Glomerular visceral epithelial cell (primary cell): ENCODE data around the gene ITPKB.
"Not testable (repeated sequence)": the region's sequence is repeated elsewhere in the genome, so short reads cannot be mapped to it uniquely, and the experiment has no call there.

Source experiments
- DNase-seq: peaks from one replicate; pipeline ENCODE4 v3.0.0-alpha.2; 2016; ENCODE audit errors: extremely low spot score

ITPKB gene

DNA sequence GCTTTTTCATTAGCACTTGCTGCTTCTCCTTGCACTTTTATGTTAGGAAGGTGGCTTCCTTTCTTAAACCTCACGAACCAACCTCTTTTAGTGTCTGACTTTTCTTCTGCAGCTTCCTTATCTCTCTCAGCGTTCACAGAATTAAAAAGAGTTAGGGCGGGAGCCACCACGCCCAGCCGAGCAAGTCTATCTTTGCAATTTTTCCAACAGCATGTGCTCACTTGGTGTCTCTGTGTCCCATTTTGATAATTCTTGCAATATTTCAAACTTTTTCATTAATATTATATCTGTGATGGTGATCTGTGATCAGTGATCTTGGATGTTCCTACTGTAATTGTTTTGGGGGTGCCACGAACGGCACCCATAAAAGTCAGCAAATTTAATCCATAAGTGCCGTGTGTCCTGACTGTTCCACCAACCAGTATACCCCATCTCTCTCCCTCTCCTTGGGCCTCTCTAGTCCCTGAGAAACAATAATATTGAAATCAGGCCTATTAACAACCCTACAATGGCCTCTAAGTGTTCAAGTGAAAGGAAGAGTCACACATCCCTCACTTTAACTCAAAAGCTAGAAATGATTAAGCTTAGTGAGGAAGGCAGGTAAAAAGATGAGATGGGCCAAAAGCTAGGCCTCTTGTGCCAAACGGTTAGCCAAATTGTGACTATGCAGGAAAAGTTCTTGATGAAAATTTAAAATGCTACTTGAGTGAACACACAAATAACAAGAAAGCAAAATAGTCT is 15.9 kb upstream of the ITPKB start:
- DNase-seq: no peak

DNA sequence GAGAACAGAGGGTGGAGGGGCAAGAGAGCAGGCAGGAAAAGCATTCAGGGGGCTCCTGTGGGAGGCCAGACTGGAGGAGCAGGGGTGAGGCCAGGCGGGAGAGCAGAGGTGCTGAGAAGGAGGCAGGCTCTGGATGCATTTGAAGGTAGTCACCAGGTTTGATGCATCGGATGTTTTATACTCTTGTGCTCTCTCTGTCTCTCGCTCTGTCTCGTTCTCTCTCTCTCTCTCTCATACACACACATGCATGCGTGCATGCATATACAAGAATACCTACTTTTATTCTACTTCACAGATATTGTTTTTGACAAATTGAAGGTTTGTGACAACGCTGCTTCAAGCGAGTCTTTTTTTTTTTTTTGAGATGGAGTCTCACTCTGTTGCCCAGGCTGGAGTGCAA is 15.0 kb upstream of the ITPKB start:
- DNase-seq: no peak

DNA sequence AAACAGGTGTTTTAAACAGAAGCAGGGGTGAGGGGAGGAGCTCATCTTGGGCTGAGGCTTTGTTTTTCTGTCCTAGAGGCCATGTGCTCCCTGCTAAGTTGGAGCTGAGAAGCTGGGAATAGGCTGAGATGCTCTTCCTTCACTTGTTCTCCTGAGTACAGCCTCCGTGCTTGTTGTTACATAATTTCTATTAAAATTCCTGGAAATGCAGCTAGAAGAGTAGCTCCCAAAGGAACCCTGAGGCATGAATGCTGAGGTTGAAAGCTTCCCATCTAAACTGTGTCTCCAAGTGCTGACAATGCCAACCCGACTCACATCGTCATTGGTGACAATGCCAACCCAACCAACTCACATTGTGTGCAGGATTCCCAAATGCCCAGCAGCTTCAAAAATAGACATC is 12.6 kb upstream of the ITPKB start:
- no peak for DNase-seq

DNA sequence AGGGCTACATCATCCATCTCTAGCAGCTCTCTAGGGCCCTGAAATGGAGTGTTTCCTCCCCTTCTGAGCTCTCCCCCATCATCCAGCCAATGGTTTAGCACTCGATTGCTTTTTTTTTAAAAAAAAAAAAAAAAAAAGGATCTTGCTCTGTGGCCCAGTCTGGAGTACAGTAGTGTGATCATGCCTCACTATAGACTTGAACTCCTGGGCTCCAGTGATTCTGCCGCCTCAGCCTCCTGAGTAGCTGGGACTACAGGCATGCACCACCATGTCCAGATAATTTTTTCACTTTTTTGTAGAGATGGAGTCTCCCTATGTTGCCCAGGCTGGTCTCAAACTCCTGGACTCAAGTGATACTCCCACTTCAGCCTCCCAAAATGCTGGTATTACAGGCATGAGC is 12.1 kb upstream of the ITPKB start:
- no peak for DNase-seq

DNA sequence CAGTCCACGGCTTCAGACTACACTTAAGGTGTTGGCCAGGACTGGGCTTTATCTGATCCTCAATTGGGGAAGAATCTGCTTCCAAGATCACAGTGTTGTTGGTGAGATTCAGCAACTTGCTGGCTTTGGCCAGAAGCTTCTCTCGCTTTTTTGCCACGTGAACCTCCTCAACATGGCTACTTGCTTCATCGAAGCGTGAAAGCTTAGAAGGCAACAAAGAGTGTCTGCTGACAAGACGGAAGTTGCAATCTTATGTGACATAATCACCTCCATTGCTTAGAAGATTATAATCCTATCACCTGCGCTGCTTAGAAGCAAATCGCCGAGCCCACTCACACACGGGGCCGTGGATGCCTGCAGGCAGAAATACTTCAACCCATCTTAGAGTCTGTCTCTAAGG is 10.4 kb upstream of the ITPKB start:
- no peak for DNase-seq

DNA sequence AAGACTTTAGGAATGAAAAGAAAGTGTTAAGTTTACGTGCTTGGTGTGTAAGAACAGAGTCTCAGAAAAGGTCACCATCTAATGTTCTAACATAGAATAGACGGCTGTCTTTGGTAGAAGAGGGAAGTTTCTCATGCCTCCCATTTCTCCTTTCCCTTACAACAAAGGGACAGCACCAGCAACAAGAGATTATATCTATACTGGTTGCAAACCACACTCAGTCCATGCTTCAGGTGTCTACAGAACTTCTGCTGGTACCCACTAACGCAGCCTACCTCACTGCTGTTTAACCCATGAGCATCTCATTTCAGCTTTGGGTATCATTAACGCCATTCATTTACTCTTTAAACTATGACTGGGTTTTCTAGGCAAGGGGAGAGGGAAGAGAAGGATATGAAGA is 9.2 kb upstream of the ITPKB start:
- no peak for DNase-seq

DNA sequence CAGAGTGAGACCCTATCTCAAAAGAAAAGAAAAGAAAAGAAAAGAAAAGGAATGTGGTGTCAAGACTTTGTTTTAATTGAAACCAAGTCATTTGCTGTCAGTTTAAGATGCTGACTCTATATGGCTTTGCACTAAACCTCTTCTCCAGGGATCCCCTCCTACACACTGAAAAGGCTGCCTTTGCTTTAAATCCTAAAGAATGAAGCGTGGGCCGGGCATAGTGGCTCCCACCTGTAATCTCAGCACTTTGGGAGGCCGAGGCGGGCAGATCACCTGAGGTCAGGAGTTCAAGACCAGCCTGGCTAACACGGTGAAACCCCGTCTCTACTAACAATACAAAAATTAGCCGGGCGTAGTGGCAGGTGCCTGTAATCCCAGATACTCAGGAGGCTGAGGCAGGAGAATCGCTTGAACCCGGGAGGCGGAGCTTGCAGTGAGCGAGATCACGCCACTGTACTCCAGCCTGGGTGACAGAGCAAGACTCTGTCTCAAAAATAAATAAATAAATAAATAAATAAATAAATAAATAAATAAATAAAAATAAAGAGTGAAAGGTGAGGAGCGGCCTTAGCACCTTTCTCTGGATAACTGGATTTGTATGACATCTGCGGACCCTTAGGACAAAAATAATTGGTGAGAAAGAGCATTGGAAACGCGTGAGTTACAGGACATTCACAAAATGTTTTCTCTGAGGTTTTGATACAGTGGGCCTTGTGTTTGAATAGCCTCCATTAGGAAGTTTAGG is 8.6 kb upstream of the ITPKB start:
- DNase-seq: not testable (repeated sequence)

DNA sequence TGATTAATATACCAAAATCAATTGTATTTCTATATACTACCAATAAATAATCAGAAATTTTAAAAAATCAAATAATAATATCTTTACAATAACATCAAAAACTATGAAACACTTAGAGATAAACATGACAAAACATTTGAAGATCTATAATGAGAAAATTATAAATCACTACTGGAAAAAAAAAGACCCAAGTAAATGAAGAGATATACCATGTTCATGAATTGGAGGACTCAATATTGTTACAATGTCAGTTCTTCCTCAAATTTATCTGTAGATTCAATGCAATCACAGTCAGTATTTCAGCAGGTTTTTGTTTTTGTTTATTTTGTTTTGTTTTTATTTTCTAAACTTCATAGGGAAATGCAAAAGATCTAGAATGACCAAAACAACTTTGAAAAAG is 4.2 kb upstream of the ITPKB start:
- no peak for DNase-seq

DNA sequence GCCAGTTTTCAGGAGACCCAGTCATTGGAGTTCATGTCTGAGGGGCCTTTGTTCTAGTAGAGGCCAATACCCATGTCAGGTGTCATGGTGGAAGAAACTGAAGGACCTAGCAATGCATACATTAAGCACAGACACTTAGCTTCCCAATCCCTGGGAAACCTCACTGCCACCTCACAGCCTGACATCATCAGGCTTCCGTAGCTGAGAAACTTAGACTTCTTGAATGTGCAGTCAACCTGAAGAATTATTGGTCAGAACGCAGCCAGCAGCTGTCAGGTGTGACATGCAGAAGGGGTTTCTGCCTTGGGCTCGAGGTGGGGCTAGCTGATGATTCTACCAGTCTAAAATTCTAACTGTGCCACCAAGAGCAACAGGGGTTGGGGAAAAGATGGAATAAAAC is 1.9 kb upstream of the ITPKB start:
- peak; percentile 40 for DNase-seq

DNA sequence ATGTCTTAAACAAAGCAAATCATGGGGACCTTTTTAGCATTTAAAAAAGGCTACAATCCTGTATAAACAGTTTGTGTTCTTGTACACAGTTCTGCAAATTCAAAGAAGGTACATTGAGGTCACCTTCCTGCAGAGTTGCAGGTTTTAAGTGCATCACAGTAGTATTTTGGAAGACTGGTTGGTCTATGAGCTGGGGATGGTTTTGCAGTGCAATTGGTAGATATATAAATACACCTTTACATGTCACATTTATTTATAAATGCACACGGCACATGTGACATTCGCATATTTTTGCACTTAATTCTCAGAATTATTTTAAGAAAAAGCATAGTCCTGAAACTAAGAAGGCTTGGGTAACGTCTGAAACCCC is 599 bp upstream of the ITPKB start:
- DNase-seq: no peak

DNA sequence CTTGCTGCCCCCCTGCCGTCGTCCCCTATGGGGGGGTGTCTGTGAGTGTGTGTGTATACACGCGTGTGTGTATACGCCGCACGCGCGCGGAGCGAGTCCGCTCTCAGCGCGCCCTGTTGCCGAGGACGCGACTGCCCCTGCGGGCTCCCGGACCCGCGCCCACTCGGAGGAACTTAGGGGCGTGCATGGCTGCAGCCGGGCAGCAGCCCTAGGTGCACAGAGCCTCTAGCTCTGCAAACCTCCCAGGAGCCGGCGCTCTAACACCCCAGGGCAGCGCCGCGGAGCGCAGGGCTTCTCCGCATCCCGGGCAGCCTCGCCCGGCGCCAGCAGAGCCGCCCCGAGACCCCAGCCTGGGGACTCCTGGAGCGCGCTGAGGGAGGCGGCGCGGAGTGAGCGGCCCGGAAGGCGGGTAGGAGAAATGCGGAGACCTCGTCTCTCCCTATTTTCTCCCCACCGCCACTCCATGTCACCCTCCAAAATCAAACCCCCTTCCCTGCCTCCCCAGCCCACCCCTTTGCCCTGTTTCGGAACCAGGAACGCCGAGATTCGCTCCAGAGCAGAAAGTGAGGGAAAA is 574 bp downstream of the ITPKB start:
- peak; percentile 30 for DNase-seq

DNA sequence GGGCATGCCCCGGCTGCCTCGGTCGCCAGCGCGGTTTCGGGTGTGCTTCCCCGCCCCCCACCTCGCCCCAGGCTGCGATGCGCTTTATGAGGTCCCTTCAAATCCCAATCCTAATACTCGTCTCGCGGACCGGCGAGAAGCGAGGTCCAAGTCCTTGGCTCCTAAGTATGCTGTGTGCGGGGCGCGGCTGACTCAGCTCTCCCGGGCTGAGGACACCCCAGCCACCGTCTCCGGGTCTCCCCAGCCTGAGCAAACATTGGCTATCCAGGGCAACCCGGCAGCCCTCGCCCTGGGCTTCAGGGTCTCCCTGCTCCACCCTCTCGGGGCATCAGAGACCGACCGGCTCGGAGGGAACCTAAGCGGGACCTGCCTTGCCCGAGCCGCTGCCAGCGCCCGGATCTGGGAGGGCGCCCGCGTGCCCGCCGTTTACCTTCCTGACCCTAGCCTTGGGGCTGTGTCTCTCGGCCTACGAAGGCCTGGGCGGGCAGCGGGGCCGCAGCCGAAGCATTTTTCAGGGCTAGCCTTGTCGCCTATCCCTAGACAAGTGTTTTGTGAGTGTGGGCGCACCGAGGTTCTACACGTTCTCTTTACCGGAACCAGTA is 1.2 kb downstream of the ITPKB start:
- peak; percentile 33 for DNase-seq

DNA sequence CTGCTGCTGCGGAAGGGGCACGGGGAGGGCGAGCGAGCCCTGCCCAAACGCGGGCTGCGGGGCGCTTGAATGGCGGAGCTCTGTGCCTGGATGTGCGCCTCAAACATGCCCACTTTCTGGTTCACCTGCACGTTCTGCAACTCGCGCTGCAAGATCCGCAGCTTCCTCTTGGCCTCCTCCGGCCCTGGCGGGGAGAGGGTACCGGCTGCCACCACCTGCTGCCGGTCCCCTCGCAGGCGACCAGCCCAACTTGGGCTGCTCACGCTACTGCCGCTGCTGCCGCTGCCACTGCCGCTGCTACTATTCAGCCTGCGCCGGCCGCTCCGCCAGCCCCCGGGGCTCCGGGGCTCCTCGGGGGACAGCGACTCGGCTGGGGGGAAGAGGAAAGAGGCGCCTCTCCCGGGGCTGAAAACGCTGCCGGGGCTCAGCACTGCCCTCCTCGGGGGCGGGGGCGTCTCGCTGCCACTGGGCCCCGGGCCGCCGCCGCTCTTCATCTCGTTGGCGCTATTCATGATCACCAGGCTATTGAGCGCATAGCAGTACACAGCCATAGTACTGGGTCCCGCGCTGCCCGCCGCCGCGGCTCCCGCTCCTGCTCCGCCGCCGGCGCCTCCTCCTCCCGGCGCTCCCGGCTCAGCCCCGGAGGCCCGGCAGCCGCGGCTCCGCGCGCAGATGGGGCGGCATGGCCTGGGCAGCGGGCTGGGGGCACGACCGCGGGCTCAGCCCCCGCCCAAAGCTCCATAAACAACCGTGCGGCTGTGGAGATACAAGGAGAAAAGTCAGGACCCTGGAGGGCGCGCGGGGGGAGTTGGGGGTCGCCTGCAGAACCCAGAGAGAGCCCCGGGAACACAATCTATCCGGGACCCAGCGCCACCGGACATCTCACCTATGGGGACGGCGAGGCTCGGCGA is 1.9 kb downstream of the ITPKB start:
- DNase-seq: no peak

DNA sequence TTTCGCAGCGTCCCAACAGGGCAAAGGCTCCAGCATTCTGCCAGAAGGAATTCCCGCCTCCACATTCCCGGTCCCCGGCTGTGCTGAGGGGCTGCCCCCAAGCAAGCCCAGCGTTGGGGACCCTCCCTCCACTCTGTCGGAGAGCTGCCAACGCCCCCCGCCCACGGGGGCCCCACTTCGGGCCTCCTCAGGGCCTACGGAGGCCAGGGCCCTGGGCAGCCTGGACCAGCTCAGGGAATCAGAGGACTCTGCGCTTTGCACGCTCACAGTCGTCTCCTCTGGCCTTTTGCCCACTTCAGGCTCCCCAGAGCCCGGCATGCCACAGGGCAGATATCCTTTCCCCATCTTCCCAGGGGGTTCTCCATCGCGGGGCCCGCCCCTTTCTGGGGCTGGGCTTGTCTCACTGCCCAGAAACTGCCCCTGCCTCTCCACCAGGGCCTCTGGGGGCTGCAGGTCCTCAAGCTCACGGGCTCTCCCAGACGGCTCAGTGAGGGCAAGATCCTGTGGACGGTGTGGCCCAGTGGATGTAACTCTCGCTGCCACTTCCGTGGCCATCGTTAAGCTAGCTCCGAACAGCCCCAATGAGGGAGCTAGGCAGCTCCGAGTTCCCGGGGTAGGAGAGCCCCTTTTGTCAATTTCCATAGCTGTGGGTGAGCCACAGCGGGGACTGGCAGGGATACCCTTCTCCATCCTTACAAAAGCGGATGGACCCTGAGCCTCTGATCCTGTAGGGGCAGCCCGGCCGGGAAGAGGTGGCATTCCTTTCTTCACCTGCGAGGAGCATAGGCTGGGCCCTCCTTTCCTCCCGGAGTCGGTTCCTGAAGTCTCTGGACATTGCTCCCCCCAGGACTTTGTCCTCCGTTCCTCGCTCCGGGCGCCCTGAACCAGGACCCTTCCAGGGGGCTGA is 2.8 kb downstream of the ITPKB start:
- no peak for DNase-seq

DNA sequence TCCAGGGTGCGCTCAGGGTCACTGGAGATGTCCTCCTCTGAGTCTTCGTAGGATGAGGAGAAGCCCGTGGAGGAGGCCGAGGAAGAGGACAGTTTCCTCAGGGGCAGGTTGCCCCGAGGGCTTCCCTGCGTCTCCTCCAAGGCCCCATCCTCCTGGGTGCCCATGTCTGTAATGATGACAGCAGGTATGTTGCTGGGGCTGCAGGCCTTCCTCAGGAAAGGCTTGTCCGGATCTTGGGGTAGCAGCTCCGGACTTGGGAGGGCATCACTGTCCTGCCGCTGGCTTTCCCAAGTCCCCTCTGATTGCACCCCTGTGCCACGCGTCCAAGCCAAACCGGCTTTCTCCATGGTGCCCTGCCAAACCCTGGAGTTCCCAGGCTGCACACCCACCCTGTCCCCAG is 3.5 kb downstream of the ITPKB start:
- no peak for DNase-seq

DNA sequence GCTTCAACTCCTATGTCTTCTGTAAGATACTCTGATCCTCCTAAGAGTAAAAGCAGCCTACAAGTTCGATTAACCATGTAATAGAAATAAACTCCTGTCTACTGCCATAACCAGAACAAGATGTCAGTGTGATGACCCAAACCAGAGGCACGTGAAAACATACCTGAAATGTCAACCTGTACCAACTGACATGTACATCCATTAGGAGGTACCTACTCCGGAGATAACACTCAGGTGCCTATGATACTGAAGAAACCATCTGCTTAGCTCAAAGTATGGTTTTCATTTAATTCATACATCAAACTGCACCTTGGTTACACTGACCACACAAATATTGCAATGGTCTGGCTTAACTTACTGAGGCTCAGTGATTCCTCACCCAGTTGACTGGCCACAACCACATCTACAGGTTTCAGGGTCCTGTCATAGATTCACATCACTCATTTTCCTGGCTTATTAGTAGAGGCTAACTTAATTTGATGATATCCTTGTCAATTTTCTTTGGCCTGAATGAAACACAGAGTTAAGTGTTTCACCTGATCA is 4.4 kb downstream of the ITPKB start:
- no peak for DNase-seq

DNA sequence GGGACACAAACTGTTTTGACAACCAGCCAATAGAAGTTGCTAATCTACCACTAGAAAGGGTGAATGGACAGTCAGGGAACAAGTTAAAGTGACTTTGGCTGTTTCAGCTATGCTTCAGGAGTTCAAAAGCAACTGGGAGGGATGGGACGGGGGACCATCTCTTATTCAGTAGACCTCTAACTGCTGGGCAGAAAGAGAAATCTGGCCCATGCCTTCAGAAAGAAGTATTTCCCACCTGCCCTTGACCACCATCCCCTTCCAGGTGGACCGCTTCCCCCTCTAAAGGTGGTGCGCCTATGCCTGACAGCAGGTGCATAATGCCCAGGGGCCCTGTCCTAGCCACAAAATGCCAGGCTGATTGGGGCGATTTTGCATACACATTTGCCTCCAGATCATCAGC is 5.2 kb downstream of the ITPKB start:
- DNase-seq: no peak

DNA sequence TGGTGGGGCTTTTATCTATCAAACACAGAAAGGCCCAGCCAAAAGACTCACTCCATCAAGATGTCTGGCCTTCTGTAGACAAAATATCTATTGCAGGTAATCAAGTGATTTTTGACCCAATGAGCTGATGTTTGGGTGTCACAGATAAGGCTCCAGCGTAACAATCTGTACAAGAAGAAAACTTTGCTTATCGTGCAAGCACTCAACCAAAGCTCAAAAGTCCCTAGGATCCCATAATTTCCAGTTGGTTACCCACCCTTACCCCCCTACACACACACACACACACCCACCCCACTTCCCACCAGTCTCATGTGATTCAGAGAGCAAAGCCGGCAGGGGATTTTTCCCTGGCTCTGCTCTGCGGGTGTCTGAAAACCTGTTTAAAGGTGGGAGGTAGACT is 5.8 kb downstream of the ITPKB start:
- no peak for DNase-seq

DNA sequence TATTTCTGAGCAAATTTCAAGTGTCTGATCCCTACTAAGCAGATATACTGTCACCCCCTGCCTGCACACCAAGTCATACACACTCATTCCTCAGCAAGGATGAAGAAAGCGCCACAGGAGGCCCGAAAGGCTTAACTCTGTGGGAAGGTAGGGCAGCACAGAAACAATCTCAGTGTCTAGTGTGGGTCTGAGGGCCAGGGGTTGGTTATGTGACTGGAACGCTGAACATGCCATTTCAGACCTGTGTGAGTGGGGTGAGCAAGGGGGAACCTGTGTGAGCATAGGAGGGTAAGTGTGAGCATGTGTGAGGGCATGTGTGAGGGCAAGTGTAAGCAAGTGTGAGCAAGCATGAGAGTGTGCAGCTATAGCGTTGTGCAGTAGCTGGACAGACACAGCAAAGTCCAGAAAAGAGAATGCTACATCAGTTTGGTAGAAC is 6.2 kb downstream of the ITPKB start:
- DNase-seq: no peak

DNA sequence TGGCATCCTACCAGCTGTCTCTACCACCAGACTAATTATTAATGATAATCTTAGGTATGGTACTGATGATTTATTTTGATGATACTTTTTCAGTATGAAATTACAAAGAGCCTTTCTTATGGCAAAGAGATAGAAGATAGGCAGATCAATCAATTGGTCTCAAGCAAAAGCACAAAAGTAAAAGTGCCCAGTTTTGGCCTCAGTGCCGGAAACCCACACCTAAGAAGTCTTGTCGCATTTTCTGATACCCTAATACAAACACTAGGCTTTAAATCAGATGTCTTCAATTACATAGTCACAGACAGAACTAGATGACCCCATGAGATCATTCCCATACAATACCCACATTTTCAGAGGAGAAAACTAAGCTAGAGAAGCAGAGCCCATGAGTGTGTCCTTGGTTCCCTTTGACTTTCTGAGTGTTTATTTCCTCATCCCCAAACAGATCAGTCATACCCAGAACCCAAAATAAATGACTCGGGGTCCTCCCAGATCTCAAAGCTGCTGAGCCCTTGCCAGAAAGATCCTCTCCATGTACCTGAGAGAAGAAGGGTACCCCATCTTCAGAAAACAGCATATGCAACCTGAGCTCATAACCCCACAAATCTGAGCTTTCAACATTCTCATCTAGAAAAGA is 7.7 kb downstream of the ITPKB start:
- DNase-seq: no peak
